CD4-positive, alpha-beta memory T cell (primary cell): ENCODE data around the gene PCK1. TPM values are rescaled to one million over a fixed set of nuclear protein-coding genes. Genes with fewer than 3 reads are reported as not detected.
A peak's percentile ranks its signal among the peaks of the same experiment; 100 is the strongest.

Source experiments
- CTCF ChIA-PET: fragments of 350-600 bp; sonication (Branson Sonifier 250); formaldehyde crosslinking; loops from one replicate; lab custom pipeline; 2021; ENCODE audit warnings: inconsistent platforms; ENCODE audit not compliant: partially characterized antibody; lab: Charles Lee
- POLR2A ChIA-PET: fragments of 350-600 bp; sonication (Branson Sonifier 250); formaldehyde crosslinking; loops from one replicate; lab custom pipeline; 2021; ENCODE audit not compliant: partially characterized antibody; lab: Charles Lee
- DNase-seq, 5 donors: peaks; one replicate each; pipeline versions ENCODE4 v3.0.0 to v3.0.0-alpha.2; 2020 to 2022; ENCODE audit warnings: mixed read lengths in 1 of 5
- H3K27ac ChIP-seq: one replicate; pipeline ENCODE4 v1.7.0; 2013; ENCODE audit warnings: low read depth, low read length
- H3K27me3 ChIP-seq: 2 replicates; pipeline ENCODE4 v1.7.0; 2013; ENCODE audit warnings: mild to moderate bottlenecking, low read length, moderate library complexity; ENCODE audit not compliant: insufficient read depth
- H3K36me3 ChIP-seq: 2 replicates; pipeline ENCODE4 v1.7.0; 2013; ENCODE audit warnings: mild to moderate bottlenecking, low read length, moderate library complexity; ENCODE audit not compliant: insufficient read depth
- H3K4me1 ChIP-seq: 2 replicates; pipeline ENCODE4 v1.7.0; 2013; ENCODE audit warnings: mild to moderate bottlenecking, low read length, moderate library complexity; ENCODE audit not compliant: insufficient read depth
- H3K4me3 ChIP-seq, 2 donors: one replicate each; pipeline ENCODE4 v1.7.0; 2013; ENCODE audit warnings: low read length in 2 of 2, mild to moderate bottlenecking in 1 of 2
- H3K9me3 ChIP-seq, 2 donors: one replicate each; pipeline ENCODE4 v1.7.0; 2013; ENCODE audit warnings: low read length in 2 of 2, control low read depth in 1 of 2; ENCODE audit not compliant: control insufficient read depth in 1 of 2
- H3K27ac Mint-ChIP-seq, 7 donors: one replicate each; pipeline ENCODE4 v1.8.0; 2020 to 2021; ENCODE audit warnings: mixed read lengths in 7 of 7, mild to moderate bottlenecking in 6 of 7, inconsistent platforms in 3 of 7, moderate library complexity in 3 of 7
- H3K27me3 Mint-ChIP-seq, 2 donors: one replicate each; pipeline ENCODE4 v1.8.0; 2020 to 2021; ENCODE audit warnings: mixed read lengths in 2 of 2
- H3K36me3 Mint-ChIP-seq, 2 donors: one replicate each; pipeline ENCODE4 v1.8.0; 2020 to 2021; ENCODE audit warnings: mixed read lengths in 2 of 2, inconsistent platforms in 1 of 2, mild to moderate bottlenecking in 1 of 2
- H3K4me1 Mint-ChIP-seq, 4 donors: one replicate each; pipeline ENCODE4 v1.8.0; 2020 to 2021; ENCODE audit warnings: mixed read lengths in 4 of 4, mild to moderate bottlenecking in 1 of 4
- H3K4me3 Mint-ChIP-seq, 8 donors: one replicate each; pipeline ENCODE4 v1.8.0; 2020 to 2021; ENCODE audit warnings: mixed read lengths in 8 of 8, mild to moderate bottlenecking in 7 of 8, moderate library complexity in 6 of 8, inconsistent platforms in 3 of 8
- H3K9me3 Mint-ChIP-seq, 8 donors: one replicate each; pipeline ENCODE4 v1.8.0; 2020 to 2021; ENCODE audit warnings: mixed read lengths in 8 of 8, mild to moderate bottlenecking in 5 of 8, inconsistent platforms in 3 of 8, moderate library complexity in 1 of 8
- intact Hi-C: fragments of 100-400 bp; cut with micrococcal nuclease; formaldehyde crosslinking; loops from one replicate; pipeline ENCODE4 v1.15.1; 2023
- polyA plus RNA-seq, 2 donors: library from polyadenylated mRNA; unstranded; fragments of 300-500 nt; fragmentation: Illumina TruSeq; gene quantifications; one replicate each; pipeline ENCODE4 v1.2.3, GENCODE V29; 2021
- total RNA-seq, 2 experiments: library from RNA; stranded (reverse); gene quantifications; one replicate each; pipeline ENCODE4 v1.2.3, GENCODE V29; 2021

Gene PCK1
- total and polyA plus RNA-seq, 4 experiments from 2014 or later = not detected

DNA sequence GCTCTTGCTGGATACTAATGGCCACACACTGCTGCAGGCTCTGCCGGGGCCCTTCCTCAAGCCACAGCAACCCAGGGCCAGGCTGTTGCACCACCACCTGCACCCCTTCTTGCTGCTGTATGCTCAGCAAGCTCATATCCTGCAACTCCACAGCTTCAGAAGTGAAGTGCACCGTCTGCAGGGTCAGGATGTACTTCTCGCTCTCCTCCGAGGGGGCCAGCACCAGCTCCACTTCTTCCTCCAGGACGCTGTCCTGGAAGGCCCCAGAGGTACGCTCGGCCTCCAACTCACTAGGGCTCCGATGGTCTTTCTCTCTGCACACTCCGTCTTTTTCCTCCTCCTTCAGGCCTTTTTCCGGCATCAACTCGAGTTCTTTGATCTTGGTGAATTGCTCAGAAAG is 37.1 kb upstream of the PCK1 start:
- H3K27ac ChIP-seq = no peak overlapping the region
- intact Hi-C loops = no loop called here
- H3K4me3 ChIP-seq = no peak overlapping the region
- no peaks in the 10 kb centered on the region for H3K27me3 ChIP-seq
- H3K9me3 ChIP-seq = no peaks in the 10 kb centered on the region
- POLR2A ChIA-PET = no interaction called here
- no peaks in the 10 kb centered on the region for H3K36me3 ChIP-seq
- CTCF ChIA-PET = no interaction called here
- Mint-ChIP-seq H3K27ac (no peak overlapping the region), H3K4me1 (peaks cover 6 to 11% (median 8%) of the 10 kb centered on the region in 4 donors), H3K27me3 (peaks cover 0 to 2% of the 10 kb centered on the region in 2 donors), H3K9me3 (peaks cover 0 to 1% (median 0%) of the 10 kb centered on the region in 8 donors), H3K4me3 (peak overlapping the region in 1 of 8 donors; percentile 26), H3K36me3 (no peaks in the 10 kb centered on the region)
- no peaks in the 10 kb centered on the region for H3K4me1 ChIP-seq
- DNase-seq = no peak

DNA sequence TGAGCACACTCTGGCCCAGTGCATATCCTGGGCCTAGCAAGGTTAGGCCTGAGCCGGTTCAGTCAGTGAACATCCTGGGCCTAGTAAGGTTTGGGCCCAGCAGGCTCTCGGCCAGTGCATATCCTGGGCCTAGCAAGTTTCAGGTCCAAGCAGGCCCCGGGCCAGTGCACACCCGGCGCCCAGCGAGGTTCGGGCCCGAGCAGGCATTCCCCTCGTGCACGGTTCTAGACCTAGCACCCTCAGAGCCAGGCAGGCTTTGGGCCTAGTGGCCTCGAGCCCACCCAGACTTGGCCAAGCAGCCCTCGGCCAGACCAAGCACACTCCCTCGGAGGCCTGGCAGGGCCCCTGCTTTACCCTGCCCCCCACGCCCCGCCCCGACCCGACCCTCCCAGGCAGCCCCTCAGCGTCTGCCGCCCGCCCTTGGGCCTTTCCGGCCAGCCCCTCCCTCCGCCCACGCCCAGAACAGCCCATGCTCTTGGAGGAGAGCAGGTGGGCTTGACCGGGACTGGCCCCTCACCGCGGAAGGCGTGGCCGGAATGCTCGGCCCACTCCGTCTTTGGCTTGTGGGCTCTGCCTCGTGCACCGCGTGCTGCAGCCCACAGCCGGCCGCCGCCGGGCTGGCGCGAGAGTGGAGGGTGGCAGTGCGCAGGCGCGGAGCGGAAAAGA is 36.3 kb upstream of the PCK1 start, which contains the start of gene CTCFL:
TSS of gene CTCFL (minus strand) at position 630 of the 666 bp plus-strand sequence. CDS start 935 bp downstream, outside the sequence.
- no peak for DNase-seq
- peaks cover 0 to 1% (median 0%) of the 10 kb centered on the region in 8 donors for H3K9me3 Mint-ChIP-seq
- no peaks in the 10 kb centered on the region for H3K27me3 ChIP-seq
- H3K9me3 ChIP-seq = no peaks in the 10 kb centered on the region
- ChIA-PET CTCF (no interaction called here), POLR2A (no interaction called here)
- H3K4me3 ChIP-seq = no peak within 1 kb of the TSS
- H3K4me1 Mint-ChIP-seq = peaks cover 6 to 11% (median 8%) of the 10 kb centered on the region in 4 donors
- intact Hi-C loops = no loop called here
- H3K27ac ChIP-seq = no peak within 1 kb of the TSS
- H3K36me3 ChIP-seq = no peaks in the 10 kb centered on the region
- no peaks in the 10 kb centered on the region for H3K36me3 Mint-ChIP-seq
- peak within 1 kb of the TSS in 1 of 8 donors; percentile 26 for H3K4me3 Mint-ChIP-seq
- H3K27ac Mint-ChIP-seq = no peak within 1 kb of the TSS
- no peaks in the 10 kb centered on the region for H3K4me1 ChIP-seq
- H3K27me3 Mint-ChIP-seq = peaks cover 0 to 2% of the 10 kb centered on the region in 2 donors

DNA sequence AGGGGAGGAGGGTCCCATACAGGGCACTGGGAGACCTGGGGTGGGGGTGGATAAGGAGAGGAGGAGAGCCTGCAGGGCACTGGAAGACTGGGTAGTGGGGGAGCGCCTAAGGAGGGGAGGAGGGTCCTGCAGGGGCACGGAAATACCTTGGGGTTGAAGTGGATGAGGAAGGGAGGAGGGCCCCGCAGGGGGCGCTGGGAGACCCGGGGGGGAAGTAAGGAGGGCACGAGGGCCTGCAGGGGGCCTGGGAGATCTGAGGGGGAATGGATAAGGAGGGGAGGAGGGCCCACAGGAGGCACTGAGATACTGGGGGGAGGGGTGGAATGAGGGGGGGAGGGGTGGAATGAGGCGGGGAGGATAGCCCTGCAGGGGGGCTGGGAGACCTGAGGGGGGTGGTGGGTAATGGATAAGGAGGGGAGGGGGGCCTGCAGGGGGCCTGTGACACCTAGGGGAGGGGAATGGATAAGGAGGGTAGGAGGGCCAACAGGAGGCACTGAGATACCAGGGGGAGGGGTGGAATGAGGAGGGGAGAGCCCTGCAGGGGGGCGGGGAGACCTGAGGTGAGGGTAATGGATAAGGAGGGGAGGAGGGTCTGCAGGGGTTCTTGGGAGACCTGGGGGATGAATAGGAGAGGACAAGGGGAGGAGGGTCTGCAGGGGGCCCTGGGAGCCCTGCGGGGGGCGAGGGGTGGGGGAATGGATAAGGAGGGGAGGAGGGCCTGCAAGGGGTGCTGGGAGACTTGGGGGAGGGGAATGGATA is 35.4 kb upstream of the PCK1 start:
- H3K27ac ChIP-seq = no peak overlapping the region
- H3K27me3 Mint-ChIP-seq = peaks cover 0 to 2% of the 10 kb centered on the region in 2 donors
- H3K36me3 Mint-ChIP-seq = no peaks in the 10 kb centered on the region
- H3K4me1 Mint-ChIP-seq = peaks cover 6 to 11% (median 8%) of the 10 kb centered on the region in 4 donors
- H3K27ac Mint-ChIP-seq = no peak overlapping the region
- H3K36me3 ChIP-seq = no peaks in the 10 kb centered on the region
- H3K9me3 Mint-ChIP-seq = peaks cover 0 to 1% (median 0%) of the 10 kb centered on the region in 8 donors
- ChIA-PET POLR2A (no interaction called here), CTCF (no interaction called here)
- no peak overlapping the region for H3K4me3 Mint-ChIP-seq
- DNase-seq = no peak
- H3K4me1 ChIP-seq = no peaks in the 10 kb centered on the region
- no peaks in the 10 kb centered on the region for H3K9me3 ChIP-seq
- no peaks in the 10 kb centered on the region for H3K27me3 ChIP-seq
- no peak overlapping the region for H3K4me3 ChIP-seq
- intact Hi-C loops = no loop called here

DNA sequence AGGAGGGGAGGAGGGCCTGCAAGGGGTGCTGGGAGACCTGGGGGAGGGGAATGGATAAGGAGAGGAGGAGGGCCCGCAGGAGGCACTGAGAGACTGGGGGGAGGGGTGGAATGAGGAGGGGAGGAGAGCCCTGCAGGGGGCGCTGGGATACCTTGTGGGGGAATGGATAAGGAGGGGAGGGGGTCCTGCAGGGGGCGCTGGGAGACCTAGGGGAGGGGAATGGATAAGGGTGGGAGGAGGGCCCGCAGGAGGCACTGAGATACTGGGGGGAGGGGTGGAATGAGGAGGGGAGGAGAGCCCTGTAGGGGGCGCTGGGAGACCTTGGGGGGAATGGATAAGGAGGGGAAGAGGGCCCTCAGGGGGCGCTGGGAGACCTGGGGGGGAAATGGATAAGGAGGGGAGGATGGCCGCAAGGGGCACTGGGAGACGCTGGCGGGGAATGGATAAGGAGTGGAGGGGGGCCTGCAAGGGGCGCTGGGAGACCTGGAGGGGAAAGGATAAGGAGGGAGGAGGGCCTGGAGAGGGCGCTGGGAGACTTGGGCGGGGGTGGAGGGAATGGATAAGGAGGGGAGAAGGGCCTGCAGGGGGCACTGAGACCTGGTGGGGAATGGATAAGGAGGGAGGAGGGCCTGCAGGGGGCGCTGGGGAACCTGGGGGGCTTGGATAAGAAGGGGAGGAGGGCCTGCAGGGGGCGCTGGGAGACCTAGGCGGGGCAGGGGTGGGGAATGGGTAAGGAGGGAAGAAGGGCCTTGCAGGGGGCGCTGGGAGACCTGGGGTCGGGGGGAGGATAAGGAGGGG is 34.6 kb upstream of the PCK1 start:
- Mint-ChIP-seq H3K9me3 (peaks cover 0 to 1% (median 0%) of the 10 kb centered on the region in 8 donors), H3K4me1 (peaks cover 6 to 11% (median 8%) of the 10 kb centered on the region in 4 donors), H3K27me3 (peaks cover 0 to 2% of the 10 kb centered on the region in 2 donors), H3K27ac (no peak overlapping the region), H3K36me3 (no peaks in the 10 kb centered on the region), H3K4me3 (no peak overlapping the region)
- Histone ChIP-seq H3K27me3 (no peaks in the 10 kb centered on the region), H3K4me1 (no peaks in the 10 kb centered on the region), H3K36me3 (no peaks in the 10 kb centered on the region), H3K9me3 (no peaks in the 10 kb centered on the region), H3K27ac (no peak overlapping the region), H3K4me3 (no peak overlapping the region)
- DNase-seq = no peak
- intact Hi-C loops = no loop called here
- ChIA-PET POLR2A (no interaction called here), CTCF (no interaction called here)

DNA sequence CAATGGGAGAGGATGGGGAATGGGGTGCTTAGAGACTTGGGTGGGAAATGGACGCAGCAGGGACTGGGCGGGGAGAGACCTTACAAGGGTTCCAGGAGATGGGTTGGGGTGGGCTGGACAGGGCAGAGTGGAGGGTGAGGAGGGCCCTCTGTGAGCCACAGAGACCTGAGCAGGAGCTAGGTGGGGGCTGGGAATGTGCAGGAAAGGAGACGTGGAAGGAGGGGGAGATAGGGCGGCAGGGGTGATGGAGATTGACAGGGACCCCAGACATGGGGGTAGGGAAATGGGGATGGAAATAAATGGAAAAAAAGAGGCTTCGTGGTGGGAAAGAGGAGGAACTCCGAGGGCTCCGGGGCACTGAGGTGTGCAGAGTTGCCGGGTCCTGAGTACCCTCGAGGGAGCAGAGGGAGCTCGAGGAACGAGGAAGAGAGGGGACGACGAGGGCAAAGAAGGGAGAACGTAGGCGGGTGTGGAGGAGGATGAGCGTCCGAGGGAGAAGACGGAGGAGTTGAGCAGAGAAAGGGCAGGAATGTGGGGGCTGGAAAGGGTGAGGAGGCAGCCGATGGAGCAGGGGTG is 33.9 kb upstream of the PCK1 start:
- CTCF ChIA-PET = no interaction called here
- H3K27ac Mint-ChIP-seq = no peak overlapping the region
- DNase-seq = no peak

DNA sequence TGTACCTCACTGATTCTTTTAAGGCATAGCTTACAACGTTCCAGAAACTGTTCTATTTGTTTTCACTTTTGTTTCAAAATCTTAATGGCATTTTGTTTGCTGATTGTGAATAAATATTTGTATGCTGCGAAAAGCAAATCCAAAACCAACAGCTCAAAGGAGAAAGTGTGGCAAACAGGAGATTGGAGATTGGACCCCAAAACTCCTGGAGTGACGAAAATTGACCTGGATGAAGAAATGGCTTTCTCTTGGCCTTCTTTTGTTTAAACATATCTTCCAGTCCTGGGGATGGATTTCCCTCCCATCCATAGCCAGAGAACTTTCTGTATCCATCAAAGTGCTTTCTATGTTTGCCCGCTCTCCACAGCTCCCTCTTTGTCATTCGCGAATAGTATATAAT is 33.2 kb upstream of the PCK1 start:
- DNase-seq = no peak
- H3K4me1 ChIP-seq = no peaks in the 10 kb centered on the region
- H3K27ac ChIP-seq = no peak overlapping the region
- H3K4me3 ChIP-seq = no peak overlapping the region
- Mint-ChIP-seq H3K27me3 (peaks cover 0 to 3% of the 10 kb centered on the region in 2 donors), H3K4me1 (peaks cover 3 to 7% (median 5%) of the 10 kb centered on the region in 4 donors), H3K4me3 (no peak overlapping the region), H3K9me3 (no peaks in the 10 kb centered on the region), H3K36me3 (no peaks in the 10 kb centered on the region), H3K27ac (no peak overlapping the region)
- ChIA-PET CTCF (no interaction called here), POLR2A (no interaction called here)
- H3K9me3 ChIP-seq = no peaks in the 10 kb centered on the region
- no peaks in the 10 kb centered on the region for H3K27me3 ChIP-seq
- intact Hi-C loops = no loop called here
- H3K36me3 ChIP-seq = no peaks in the 10 kb centered on the region

More for the DNA sequence above, 33.9 kb upstream of the PCK1 start:
- no peaks in the 10 kb centered on the region for H3K9me3 ChIP-seq
- H3K27me3 ChIP-seq = no peaks in the 10 kb centered on the region
- intact Hi-C loops = no loop called here
- H3K4me1 ChIP-seq = no peaks in the 10 kb centered on the region
- Mint-ChIP-seq H3K36me3 (no peaks in the 10 kb centered on the region), H3K4me1 (peaks cover 6 to 11% (median 8%) of the 10 kb centered on the region in 4 donors), H3K9me3 (peaks cover 0 to 1% (median 0%) of the 10 kb centered on the region in 8 donors), H3K27me3 (peaks cover 0 to 2% of the 10 kb centered on the region in 2 donors), H3K4me3 (peak overlapping the region in 1 of 8 donors; percentile 54)
- no peak overlapping the region for H3K4me3 ChIP-seq
- no peaks in the 10 kb centered on the region for H3K36me3 ChIP-seq
- POLR2A ChIA-PET = no interaction called here
- no peak overlapping the region for H3K27ac ChIP-seq
